Neural progenitor cell (in vitro differentiated cells): ENCODE results near the gene KCNIP2. TPM values are rescaled to one million over a fixed set of nuclear protein-coding genes. Genes with fewer than 3 reads are reported as not detected.

Experiments used
- DNase-seq: peaks from one replicate; pipeline ENCODE4 v3.0.0-alpha.2; 2016; ENCODE audit warnings: low spot score
- H2AFZ ChIP-seq: fragments of 200-600 bp; sonication (generic); replicated peaks from 2 replicates; pipeline ENCODE4 v1.6.1; 2016; ENCODE audit warnings: antibody characterized with exemption
- H3F3A ChIP-seq: fragments of 200-600 bp; sonication (generic); 2 replicates; pipeline ENCODE4 v1.6.1; 2016; ENCODE audit warnings: antibody characterized with exemption, low read depth
- H3K27ac ChIP-seq: fragments of 200-600 bp; sonication (generic); 2 replicates; pipeline ENCODE4 v1.5.1; 2016; ENCODE audit warnings: mild to moderate bottlenecking
- H3K27me3 ChIP-seq: fragments of 200-600 bp; sonication (generic); 2 replicates; pipeline ENCODE4 v1.6.1; 2016; ENCODE audit warnings: mild to moderate bottlenecking, moderate library complexity
- H3K36me3 ChIP-seq: fragments of 200-600 bp; sonication (generic); 2 replicates; pipeline ENCODE4 v1.5.1; 2016
- H3K4me1 ChIP-seq: fragments of 200-600 bp; sonication (generic); 2 replicates; pipeline ENCODE4 v1.6.1; 2016; ENCODE audit warnings: mixed run types
- H3K4me2 ChIP-seq: fragments of 200-600 bp; sonication (generic); 2 replicates; pipeline ENCODE4 v1.6.1; 2016
- H3K4me3 ChIP-seq: fragments of 200-600 bp; sonication (generic); 2 replicates; pipeline ENCODE4 v1.5.1; 2016
- H3K79me2 ChIP-seq: fragments of 200-600 bp; sonication (generic); 2 replicates; pipeline ENCODE4 v1.6.1; 2016; ENCODE audit warnings: low read depth
- H3K9ac ChIP-seq: fragments of 200-600 bp; sonication (generic); 2 replicates; pipeline ENCODE4 v1.6.1; 2016
- H3K9me3 ChIP-seq: fragments of 200-600 bp; sonication (generic); 2 replicates; pipeline ENCODE4 v1.5.1; 2016; ENCODE audit warnings: low read depth
- H4K20me1 ChIP-seq: fragments of 200-600 bp; sonication (generic); 2 replicates; pipeline ENCODE4 v1.6.1; 2016; ENCODE audit warnings: low read depth
- H3K27ac Mint-ChIP-seq: 3 replicates; pipeline ENCODE4 v1.8.0; 2021; ENCODE audit warnings: mixed read lengths
- H3K27me3 Mint-ChIP-seq: 2 replicates; pipeline ENCODE4 v1.8.0; 2022; ENCODE audit warnings: low read depth, mild to moderate bottlenecking, inconsistent platforms, moderate library complexity, mixed read lengths; ENCODE audit not compliant: insufficient read depth
- H3K36me3 Mint-ChIP-seq: 3 replicates; pipeline ENCODE4 v1.8.0; 2021; ENCODE audit warnings: mixed read lengths
- H3K4me1 Mint-ChIP-seq: 3 replicates; pipeline ENCODE4 v1.8.0; 2021; ENCODE audit warnings: mixed read lengths
- H3K4me3 Mint-ChIP-seq: 3 replicates; pipeline ENCODE4 v1.8.0; 2021; ENCODE audit warnings: mild to moderate bottlenecking, moderate library complexity, mixed read lengths
- H3K9me3 Mint-ChIP-seq: 3 replicates; pipeline ENCODE4 v1.8.0; 2020; ENCODE audit warnings: mixed read lengths
- EZH2 ChIP-seq: fragments of 200-600 bp; sonication (generic); IDR thresholded peaks from 2 replicates; pipeline ENCODE4 v1.6.1; 2017; ENCODE audit warnings: antibody characterized with exemption, mild to moderate bottlenecking, moderate library complexity
- EZH2phosphoT487 ChIP-seq: fragments of 200-600 bp; sonication (generic); IDR thresholded peaks from 2 replicates; pipeline ENCODE4 v1.6.1; 2017; ENCODE audit warnings: antibody characterized with exemption
- total RNA-seq: library from RNA; depleted of rRNA; stranded (reverse); fragments of >200 nt; gene quantifications from 2 replicates; pipeline ENCODE4 v1.2.3, GENCODE V29; 2015; ENCODE audit warnings: low replicate concordance
- TF ChIP-seq, protein P1 (sequence below): fragments of 200-600 bp; sonication (generic); IDR thresholded peaks from 2 replicates; pipeline ENCODE4 v1.5.1; 2017; ENCODE audit warnings: antibody characterized with exemption, mild to moderate bottlenecking

Gene KCNIP2
- total RNA-seq, 1 donor from 2014 or later = 2.4 TPM

DNA sequence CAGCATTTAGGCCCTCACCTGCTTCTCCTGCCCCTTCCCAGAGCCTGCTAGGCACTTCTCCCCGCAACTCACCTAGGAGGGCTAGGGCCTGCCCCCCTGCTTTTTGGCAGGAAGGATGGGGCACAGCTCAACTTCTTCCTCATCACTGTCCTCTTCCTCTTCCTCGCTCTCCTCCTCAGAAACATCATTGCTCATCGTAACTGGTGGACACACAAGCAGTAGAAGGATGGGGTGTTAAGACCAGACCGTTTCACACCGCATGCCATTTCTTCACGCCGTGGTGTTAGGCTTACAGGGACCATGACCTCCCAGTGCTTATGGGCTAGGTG lies 62.0 kb downstream of the KCNIP2 start:
- Histone ChIP-seq H3K4me3 (peak overlapping the region; percentile 75), H3K9me3 (no peaks in the 10 kb centered on the region), H2AFZ (no peak overlapping the region), H4K20me1 (peaks cover 67% of the 10 kb centered on the region), H3K4me2 (peak overlapping the region; percentile 86), H3F3A (peaks cover 76% of the 10 kb centered on the region), H3K27me3 (peaks cover 38% of the 10 kb centered on the region), H3K27ac (no peak overlapping the region), H3K9ac (no peak overlapping the region), H3K36me3 (peaks cover 12% of the 10 kb centered on the region), H3K79me2 (peaks cover 10% of the 10 kb centered on the region), H3K4me1 (peaks cover 37% of the 10 kb centered on the region)
- TF ChIP-seq, protein P1, sequence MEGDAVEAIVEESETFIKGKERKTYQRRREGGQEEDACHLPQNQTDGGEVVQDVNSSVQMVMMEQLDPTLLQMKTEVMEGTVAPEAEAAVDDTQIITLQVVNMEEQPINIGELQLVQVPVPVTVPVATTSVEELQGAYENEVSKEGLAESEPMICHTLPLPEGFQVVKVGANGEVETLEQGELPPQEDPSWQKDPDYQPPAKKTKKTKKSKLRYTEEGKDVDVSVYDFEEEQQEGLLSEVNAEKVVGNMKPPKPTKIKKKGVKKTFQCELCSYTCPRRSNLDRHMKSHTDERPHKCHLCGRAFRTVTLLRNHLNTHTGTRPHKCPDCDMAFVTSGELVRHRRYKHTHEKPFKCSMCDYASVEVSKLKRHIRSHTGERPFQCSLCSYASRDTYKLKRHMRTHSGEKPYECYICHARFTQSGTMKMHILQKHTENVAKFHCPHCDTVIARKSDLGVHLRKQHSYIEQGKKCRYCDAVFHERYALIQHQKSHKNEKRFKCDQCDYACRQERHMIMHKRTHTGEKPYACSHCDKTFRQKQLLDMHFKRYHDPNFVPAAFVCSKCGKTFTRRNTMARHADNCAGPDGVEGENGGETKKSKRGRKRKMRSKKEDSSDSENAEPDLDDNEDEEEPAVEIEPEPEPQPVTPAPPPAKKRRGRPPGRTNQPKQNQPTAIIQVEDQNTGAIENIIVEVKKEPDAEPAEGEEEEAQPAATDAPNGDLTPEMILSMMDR = no peak
- TF ChIP-seq EZH2phosphoT487 (no peak), EZH2 (no peak)
- Mint-ChIP-seq H3K4me3 (peak overlapping the region; percentile 100), H3K9me3 (no peaks in the 10 kb centered on the region), H3K27ac (no peak overlapping the region), H3K36me3 (peaks cover 5% of the 10 kb centered on the region), H3K27me3 (peaks cover 22% of the 10 kb centered on the region), H3K4me1 (peaks cover 39% of the 10 kb centered on the region)
- no peak for DNase-seq

DNA sequence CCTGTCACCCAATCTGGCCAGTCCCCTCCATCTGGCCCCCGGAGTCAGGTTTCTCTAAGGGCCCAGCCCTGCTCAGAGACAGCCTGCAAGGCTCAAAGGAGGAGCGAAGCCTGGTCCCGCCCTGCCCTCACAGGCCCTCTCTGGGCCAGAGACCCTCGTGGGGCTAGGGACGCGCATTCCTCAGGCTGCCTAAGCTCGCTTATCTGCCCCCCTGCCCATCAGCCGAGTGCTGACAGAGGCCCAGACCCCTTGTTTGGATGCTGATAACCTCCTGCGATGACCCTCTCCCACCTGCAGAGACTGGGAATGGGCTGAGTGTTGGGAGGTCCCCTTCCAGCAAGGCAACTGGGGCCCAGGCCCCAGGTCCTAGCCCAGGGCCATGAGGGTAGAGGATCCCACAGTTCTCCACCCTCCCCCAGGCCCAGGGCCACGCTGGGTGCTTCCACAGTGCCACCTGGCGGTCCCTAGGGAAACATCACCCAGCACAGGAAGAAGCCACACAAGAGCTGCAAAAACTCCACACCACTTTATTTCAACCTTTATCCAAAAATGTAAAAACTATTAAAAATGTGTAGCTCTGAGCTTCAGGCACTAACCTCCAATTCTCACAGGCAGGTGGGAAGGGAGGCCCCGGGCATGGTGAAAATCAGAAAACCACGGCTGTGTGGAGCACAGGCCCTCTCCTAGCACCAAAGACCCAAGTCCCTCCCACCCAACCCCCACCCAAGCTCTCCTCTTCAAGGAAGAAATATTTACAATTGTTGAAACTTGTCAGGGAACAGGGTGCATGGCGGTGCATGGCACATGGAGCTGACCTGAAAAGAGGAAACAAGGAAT lies 62.6 kb downstream of the KCNIP2 start:
- peaks cover 43% of the 10 kb centered on the region for H3K27me3 ChIP-seq
- Mint-ChIP-seq H3K9me3 (no peaks in the 10 kb centered on the region), H3K4me3 (peak overlapping the region; percentile 100), H3K27me3 (peaks cover 24% of the 10 kb centered on the region), H3K36me3 (peaks cover 3% of the 10 kb centered on the region), H3K27ac (no peak overlapping the region), H3K4me1 (peaks cover 39% of the 10 kb centered on the region)
- no peak for TF ChIP-seq EZH2
- TF ChIP-seq, protein P1 = peak; percentile 96
- H4K20me1 ChIP-seq = peaks cover 63% of the 10 kb centered on the region
- no peak overlapping the region for H3K27ac ChIP-seq
- DNase-seq = peak; percentile 86
- peak overlapping the region; percentile 57 for H3K4me2 ChIP-seq
- no peak overlapping the region for H2AFZ ChIP-seq
- H3K9ac ChIP-seq = no peak overlapping the region
- peaks cover 40% of the 10 kb centered on the region for H3K4me1 ChIP-seq
- peaks cover 8% of the 10 kb centered on the region for H3K36me3 ChIP-seq
- peaks cover 10% of the 10 kb centered on the region for H3K79me2 ChIP-seq
- H3K4me3 ChIP-seq = no peak overlapping the region
- H3F3A ChIP-seq = peaks cover 74% of the 10 kb centered on the region
- H3K9me3 ChIP-seq = no peaks in the 10 kb centered on the region

DNA sequence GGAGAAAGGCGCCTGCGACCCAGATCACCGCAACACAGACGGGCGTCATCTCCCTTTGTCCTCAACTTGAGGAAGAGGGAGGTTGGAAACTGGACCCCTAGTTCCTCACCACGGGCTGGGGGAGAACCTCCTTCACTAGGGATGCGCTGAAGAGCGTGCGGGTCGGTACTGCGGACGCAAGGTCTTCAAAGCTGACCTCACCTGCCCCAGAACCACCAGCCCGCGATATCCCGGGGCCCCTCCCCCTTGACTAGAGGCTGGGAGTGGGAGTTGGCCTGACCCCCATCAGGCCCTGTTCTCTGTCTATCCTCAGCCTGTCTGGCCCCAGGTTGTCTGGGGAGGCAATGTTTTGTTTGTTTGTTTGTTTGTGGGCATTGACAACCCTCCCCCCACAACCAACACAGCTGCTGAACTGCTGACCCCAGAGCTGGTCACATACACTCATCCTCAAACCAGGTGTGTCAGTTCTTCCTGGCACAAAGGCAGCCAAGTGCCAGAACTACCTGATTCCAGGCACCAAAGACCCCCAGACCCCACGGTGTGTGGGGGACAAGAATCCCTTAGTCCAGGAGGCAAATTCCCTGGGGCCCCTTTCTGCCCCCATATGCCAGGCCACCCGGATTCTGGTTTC lies 63.3 kb downstream of the KCNIP2 start:
- no peak overlapping the region for H3K27ac ChIP-seq
- peaks cover 42% of the 10 kb centered on the region for H3K4me1 ChIP-seq
- H3K4me3 ChIP-seq = peak overlapping the region; percentile 57

More for the DNA sequence above, 63.3 kb downstream of the KCNIP2 start:
- H3K9me3 Mint-ChIP-seq = no peaks in the 10 kb centered on the region
- H3K27me3 ChIP-seq = peaks cover 51% of the 10 kb centered on the region
- H3K4me2 ChIP-seq = peak overlapping the region; percentile 98
- no peaks in the 10 kb centered on the region for H3K9me3 ChIP-seq
- H3K79me2 ChIP-seq = peaks cover 6% of the 10 kb centered on the region
- TF ChIP-seq, protein P1 = no peak
- TF ChIP-seq EZH2 (no peak), EZH2phosphoT487 (no peak)
- peaks cover 56% of the 10 kb centered on the region for H4K20me1 ChIP-seq
- H3K36me3 Mint-ChIP-seq = no peaks in the 10 kb centered on the region
- DNase-seq = peak; percentile 27
- no peak overlapping the region for H3K9ac ChIP-seq
- H2AFZ ChIP-seq = no peak overlapping the region
- peaks cover 26% of the 10 kb centered on the region for H3K27me3 Mint-ChIP-seq
- peaks cover 69% of the 10 kb centered on the region for H3F3A ChIP-seq
- peak overlapping the region; percentile 57 for H3K4me3 Mint-ChIP-seq
- peaks cover 3% of the 10 kb centered on the region for H3K36me3 ChIP-seq
- peaks cover 39% of the 10 kb centered on the region for H3K4me1 Mint-ChIP-seq
- H3K27ac Mint-ChIP-seq = no peak overlapping the region
